ENCODE measurements around the gene LOXL1. TPM values are rescaled to one million over a fixed set of nuclear protein-coding genes. Genes with fewer than 3 reads are reported as not detected.
"Not testable (repeated sequence)": the region's sequence is repeated elsewhere in the genome, so short reads cannot be mapped to it uniquely, and the experiment has no call there.

Gene LOXL1
- total and polyA plus RNA-seq, 7 donors = 3.0 to 27.7 (median 9.7) TPM; not detected in 1

DNA sequence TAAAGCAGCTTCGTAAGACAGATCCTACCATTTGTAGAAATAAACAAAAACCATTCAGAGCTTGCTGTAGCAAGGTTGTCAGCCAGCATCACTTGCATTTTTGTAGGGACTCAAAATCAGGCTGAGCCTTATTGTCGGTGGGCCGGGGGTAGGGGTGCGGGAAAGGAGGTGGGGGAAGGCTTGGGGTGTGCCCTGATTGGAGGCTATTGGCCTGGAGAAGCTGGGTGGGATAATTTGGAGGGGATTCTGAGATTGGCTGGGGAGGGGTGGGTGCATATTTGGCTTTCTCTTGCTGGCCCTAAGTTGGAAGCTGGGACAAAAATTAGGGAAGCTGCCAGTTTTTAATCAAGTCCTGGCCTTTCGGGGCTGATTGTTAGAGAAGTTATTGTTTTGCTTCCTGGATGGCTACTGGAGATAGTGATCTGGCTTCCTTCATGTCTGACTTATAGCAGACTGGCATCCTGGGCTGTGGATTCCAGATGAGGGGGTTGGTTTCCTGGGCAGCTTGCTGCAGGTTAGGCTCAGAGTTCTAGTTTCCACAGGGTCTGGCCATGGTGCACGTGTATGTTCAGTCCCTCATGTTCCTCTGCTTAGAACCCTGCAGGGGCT, 43.0 kb downstream of the LOXL1 start:
- WGBS, 2 donors = 90% methylated on average over 6 of the region's 6 CpGs
- intact Hi-C loops (cut with DNase I) = no loop called here

DNA sequence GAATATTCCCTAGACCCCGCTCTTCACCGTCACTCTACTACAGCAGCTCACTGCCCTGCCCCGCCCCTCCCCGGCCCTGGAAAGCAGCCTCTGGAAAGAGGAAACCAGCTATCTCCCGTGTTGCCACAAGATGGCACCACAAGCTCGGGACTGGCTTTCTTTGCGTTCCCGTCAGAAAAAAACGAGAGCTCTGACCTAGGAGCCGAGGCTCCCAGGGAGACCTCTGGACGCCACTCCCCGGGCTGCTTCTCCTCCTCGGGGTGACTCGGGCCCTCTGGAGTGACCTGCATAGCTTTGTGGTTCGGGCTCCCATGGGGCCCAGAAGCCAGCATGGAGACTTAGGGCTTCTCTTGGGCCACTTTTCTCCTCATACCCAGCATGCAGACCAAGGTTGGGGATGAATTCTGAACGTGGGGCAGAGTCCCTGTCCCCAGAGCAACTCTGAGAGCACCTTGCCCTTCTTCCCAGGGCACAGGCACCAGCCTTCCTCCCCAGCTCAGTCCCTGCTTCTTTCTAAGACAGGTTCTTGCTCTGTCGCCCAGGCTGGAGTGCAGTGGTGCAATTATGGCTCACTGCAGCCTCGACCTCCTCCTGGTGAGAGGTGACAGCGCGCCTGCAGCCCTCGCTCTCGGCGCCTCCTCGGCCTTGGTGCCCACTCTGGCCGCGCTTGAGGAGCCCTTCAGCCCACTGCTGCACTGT, 46.9 kb downstream of the LOXL1 start:
- intact Hi-C loops (cut with DNase I) = loop anchor here (1.0 to 10.0 kb wide), 3 partner anchors 64 to 349 kb away; partner anchors contain the start of gene ISLR2
- peak overlapping the region in 3 of 4 donors; percentile 21 to 32 (median 24) for H3K4me3 ChIP-seq

More for the DNA sequence above, 43.0 kb downstream of the LOXL1 start:
- TF ChIP-seq EP300 (IDR thresholded peaks at IDR 0.05) (no peak), POLR2AphosphoS5 (IDR thresholded peaks at IDR 0.05) (no peak), POLR2A (IDR thresholded peaks at IDR 0.05) (no peak)
- TF ChIP-seq, protein P1, sequence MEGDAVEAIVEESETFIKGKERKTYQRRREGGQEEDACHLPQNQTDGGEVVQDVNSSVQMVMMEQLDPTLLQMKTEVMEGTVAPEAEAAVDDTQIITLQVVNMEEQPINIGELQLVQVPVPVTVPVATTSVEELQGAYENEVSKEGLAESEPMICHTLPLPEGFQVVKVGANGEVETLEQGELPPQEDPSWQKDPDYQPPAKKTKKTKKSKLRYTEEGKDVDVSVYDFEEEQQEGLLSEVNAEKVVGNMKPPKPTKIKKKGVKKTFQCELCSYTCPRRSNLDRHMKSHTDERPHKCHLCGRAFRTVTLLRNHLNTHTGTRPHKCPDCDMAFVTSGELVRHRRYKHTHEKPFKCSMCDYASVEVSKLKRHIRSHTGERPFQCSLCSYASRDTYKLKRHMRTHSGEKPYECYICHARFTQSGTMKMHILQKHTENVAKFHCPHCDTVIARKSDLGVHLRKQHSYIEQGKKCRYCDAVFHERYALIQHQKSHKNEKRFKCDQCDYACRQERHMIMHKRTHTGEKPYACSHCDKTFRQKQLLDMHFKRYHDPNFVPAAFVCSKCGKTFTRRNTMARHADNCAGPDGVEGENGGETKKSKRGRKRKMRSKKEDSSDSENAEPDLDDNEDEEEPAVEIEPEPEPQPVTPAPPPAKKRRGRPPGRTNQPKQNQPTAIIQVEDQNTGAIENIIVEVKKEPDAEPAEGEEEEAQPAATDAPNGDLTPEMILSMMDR (IDR thresholded peaks at IDR 0.05) = no peak
- Histone ChIP-seq H3K9me3 (no peaks in the 10 kb centered on the region), H3K36me3 (no peaks in the 10 kb centered on the region), H3K27me3 (no peaks in the 10 kb centered on the region), H3K27ac (no peak overlapping the region), H3K4me1 (peaks cover 0 to 19% (median 16%) of the 10 kb centered on the region in 4 donors), H3K4me3 (no peak overlapping the region)
- peak; percentile 41 for DNase-seq

DNA sequence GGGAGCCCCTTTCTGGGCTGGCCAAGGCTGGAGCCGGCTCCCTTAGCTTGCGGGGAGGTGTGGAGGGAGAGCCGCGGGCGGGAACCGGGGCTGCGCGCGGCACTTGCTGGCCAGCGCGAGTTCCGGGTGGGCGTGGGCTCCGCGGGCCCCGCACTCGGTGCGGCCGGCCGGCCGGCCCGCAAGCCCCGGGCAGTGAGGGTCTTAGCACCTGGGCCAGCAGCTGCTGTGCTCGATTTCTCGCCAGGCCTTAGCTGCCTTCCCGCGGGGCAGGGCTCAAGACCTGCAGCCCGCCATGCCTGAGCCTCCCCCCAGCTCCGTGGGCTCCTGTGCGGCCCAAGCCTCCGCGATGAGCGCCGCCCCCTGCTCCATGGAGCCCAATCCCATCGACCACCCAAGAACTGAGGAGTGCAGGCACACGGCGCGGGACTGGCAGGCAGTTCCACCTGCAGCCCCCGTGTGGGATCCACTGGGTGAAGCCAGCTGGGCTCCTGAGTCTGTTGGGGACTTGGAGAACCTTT, 47.5 kb downstream of the LOXL1 start:
- H3K36me3 ChIP-seq, H3K27ac ChIP-seq, H3K27me3 ChIP-seq, H3K9me3 ChIP-seq: not testable (repeated sequence)
- intact Hi-C loops (cut with DNase I) = loop anchor here (1.0 to 10.0 kb wide), 3 partner anchors 64 to 349 kb away; partner anchors contain the start of gene ISLR2
- peak; percentile 57 for DNase-seq
- Histone ChIP-seq H3K4me1 (peaks cover 0 to 11% (median 10%) of the 10 kb centered on the region in 4 donors), H3K4me3 (peak overlapping the region in 2 of 4 donors; percentile 24 to 32)
- 88 to 93% methylated on average over 39 of the region's 39 CpGs for WGBS, 2 donors

More for the DNA sequence above, 46.9 kb downstream of the LOXL1 start:
- no peak for TF ChIP-seq POLR2AphosphoS5 (IDR thresholded peaks at IDR 0.05)
- no peak for TF ChIP-seq POLR2A (IDR thresholded peaks at IDR 0.05)
- TF ChIP-seq, protein P1 (IDR thresholded peaks at IDR 0.05) = peak; percentile 85 to 88 (median 88)
- no peak for TF ChIP-seq EP300 (IDR thresholded peaks at IDR 0.05)
- Histone ChIP-seq H3K4me1 (peaks cover 0 to 11% (median 10%) of the 10 kb centered on the region in 4 donors), H3K27ac (no peak overlapping the region), H3K9me3 (no peaks in the 10 kb centered on the region), H3K27me3 (no peaks in the 10 kb centered on the region), H3K36me3 (no peaks in the 10 kb centered on the region)
- DNase-seq = peak; percentile 92
- WGBS, 2 donors = 26 to 32% methylated on average over 26 of the region's 26 CpGs

DNA sequence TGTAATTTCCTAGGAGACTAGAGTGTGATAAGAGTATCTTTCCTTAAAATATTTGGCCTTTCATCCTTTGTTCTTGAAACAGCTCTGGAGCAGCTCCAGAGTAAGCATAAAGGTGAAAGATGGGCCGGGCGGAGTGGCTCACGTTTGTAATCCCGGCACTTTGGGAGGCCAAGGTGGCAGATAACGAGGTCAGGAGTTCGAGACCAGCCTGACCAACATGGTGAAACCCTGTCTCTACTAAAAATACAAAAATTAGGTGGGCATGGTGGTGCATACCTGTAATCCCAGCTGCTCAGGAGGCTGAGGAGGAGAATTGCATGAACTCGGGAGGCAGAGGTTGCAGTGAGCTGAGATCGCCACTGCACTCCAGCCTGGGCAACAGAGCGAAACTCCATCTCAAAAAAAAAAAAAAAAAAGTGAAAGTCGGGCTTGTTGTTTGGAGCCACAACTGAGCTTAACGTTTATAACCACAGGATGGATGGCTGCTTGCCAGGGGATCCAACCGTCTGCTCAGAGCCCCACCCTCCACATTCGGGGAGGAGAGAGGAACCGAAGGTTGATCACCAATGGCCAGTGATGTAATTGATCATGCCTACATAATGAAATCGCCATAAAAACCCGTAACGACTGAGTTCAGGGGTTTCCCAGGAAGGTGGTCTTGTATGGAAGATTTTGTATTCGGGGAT, 49.3 kb downstream of the LOXL1 start:
- peaks cover 0 to 11% (median 10%) of the 10 kb centered on the region in 4 donors for H3K4me1 ChIP-seq
- DNase-seq = peak; percentile 66
- H3K27ac ChIP-seq, H3K36me3 ChIP-seq, H3K4me3 ChIP-seq, H3K27me3 ChIP-seq, H3K9me3 ChIP-seq: not testable (repeated sequence)
- WGBS, 2 donors = 7 to 35% methylated on average over 18 of the region's 18 CpGs
- intact Hi-C loops (cut with DNase I) = loop anchor here (10.0 kb wide), 1 partner anchor 159 kb away; the partner anchor contains the start of gene ISLR2

DNA sequence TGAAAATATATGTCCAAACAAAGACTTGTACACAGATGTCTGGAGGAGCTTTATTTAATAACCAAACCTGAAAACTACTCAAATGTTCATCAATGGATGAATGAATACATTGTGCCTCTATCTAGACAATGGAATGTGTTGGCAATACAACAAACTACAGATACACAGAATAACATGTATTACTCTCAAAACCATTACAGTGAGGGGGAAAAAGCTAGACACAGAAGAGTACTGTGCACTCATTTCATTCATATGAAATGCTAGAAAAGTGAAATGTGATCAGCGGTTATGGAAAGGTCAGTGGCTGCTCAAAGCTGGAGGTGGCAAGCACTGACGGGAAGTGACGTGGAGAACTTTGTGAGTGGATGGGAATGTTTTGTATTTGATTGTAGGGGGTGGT, 52.6 kb downstream of the LOXL1 start:
- Histone ChIP-seq H3K4me3 (no peak overlapping the region), H3K27me3 (no peaks in the 10 kb centered on the region), H3K36me3 (no peaks in the 10 kb centered on the region), H3K27ac (no peak overlapping the region), H3K9me3 (no peaks in the 10 kb centered on the region), H3K4me1 (peaks cover 0 to 28% (median 26%) of the 10 kb centered on the region in 4 donors)
- DNase-seq = no peak
- TF ChIP-seq POLR2AphosphoS5 (IDR thresholded peaks at IDR 0.05) (no peak), EP300 (IDR thresholded peaks at IDR 0.05) (no peak), POLR2A (IDR thresholded peaks at IDR 0.05) (no peak)
- TF ChIP-seq, protein P1 (IDR thresholded peaks at IDR 0.05) = no peak
- intact Hi-C loops (cut with DNase I) = loop anchor here (10.0 kb wide), 1 partner anchor 156 kb away; the partner anchor contains the start of gene ISLR2
- WGBS, 2 donors = 91 to 94% methylated on average over 3 of the region's 3 CpGs

Data from sigmoid colon (tissue), 7 donors.